PC-9 (cell line): ENCODE measurements around the gene DXO. TPM values are rescaled to one million over a fixed set of nuclear protein-coding genes. Genes with fewer than 3 reads are reported as not detected.
"Not testable (repeated sequence)": the region's sequence is repeated elsewhere in the genome, so short reads cannot be mapped to it uniquely, and the experiment has no call there.

Experiments used
- BruUV-seq: library from RNA; stranded (reverse); fragments of 400-500 nt; replicated peaks from 2 replicates; lab custom pipeline; 2021; lab: Mats Ljungman, UMichigan
- CTCF ChIA-PET: fragments of 300-600 bp; sonication (Branson Sonifier 250); formaldehyde crosslinking; loops from one replicate; lab custom pipeline; 2022; ENCODE audit warnings: antibody characterized with exemption; lab: Charles Lee
- POLR2A ChIA-PET: fragments of 300-600 bp; sonication (Branson Sonifier 250); formaldehyde crosslinking; loops from one replicate; lab custom pipeline; 2022; ENCODE audit warnings: antibody characterized with exemption; ENCODE audit not compliant: unreplicated experiment; lab: Charles Lee
- DNase-seq, 2 experiments: peaks; one replicate each; pipeline versions ENCODE4 v3.0.0 to v3.0.0-alpha.2; 2015 to 2022; ENCODE audit warnings: mixed read lengths in 1 of 2
- H2AFZ ChIP-seq: fragments of 200-600 bp; sonication (generic); 2 replicates; pipeline ENCODE4 v1.8.1; 2017; ENCODE audit warnings: antibody characterized with exemption
- H3F3A ChIP-seq: fragments of 200-600 bp; sonication (generic); 2 replicates; pipeline ENCODE4 v1.8.1; 2017; ENCODE audit warnings: antibody characterized with exemption, mild to moderate bottlenecking, low read depth; ENCODE audit not compliant: insufficient read depth
- H3K27ac ChIP-seq: fragments of 200-600 bp; sonication (generic); 2 replicates; pipeline ENCODE4 v1.6.1; 2016; ENCODE audit warnings: mixed run types
- H3K27me3 ChIP-seq: fragments of 200-600 bp; sonication (generic); 2 replicates; pipeline ENCODE4 v1.6.1; 2016; ENCODE audit warnings: low read depth, mixed run types; ENCODE audit not compliant: insufficient read depth
- H3K36me3 ChIP-seq: fragments of 200-600 bp; sonication (generic); 2 replicates; pipeline ENCODE4 v1.6.1; 2016; ENCODE audit warnings: low read depth, mixed run types
- H3K4me1 ChIP-seq: fragments of 200-600 bp; sonication (generic); replicated peaks from 2 replicates; pipeline ENCODE4 v1.6.1; 2016; ENCODE audit warnings: mixed run types; ENCODE audit not compliant: insufficient read depth
- H3K4me2 ChIP-seq: fragments of 200-600 bp; sonication (generic); 2 replicates; pipeline ENCODE4 v1.6.1; 2017; ENCODE audit warnings: mixed run types
- H3K4me3 ChIP-seq: fragments of 200-600 bp; sonication (generic); 2 replicates; pipeline ENCODE4 v1.6.1; 2016; ENCODE audit warnings: mixed run types
- H3K79me2 ChIP-seq: fragments of 200-600 bp; sonication (generic); 2 replicates; pipeline ENCODE4 v1.6.1; 2017; ENCODE audit warnings: low read depth, mixed run types
- H3K9me2 ChIP-seq: fragments of 200-600 bp; sonication (generic); 2 replicates; pipeline ENCODE4 v1.8.1; 2017; ENCODE audit warnings: mild to moderate bottlenecking; ENCODE audit not compliant: insufficient read depth
- H3K9me3 ChIP-seq: fragments of 200-600 bp; sonication (generic); 2 replicates; pipeline ENCODE4 v1.8.1; 2016; ENCODE audit warnings: low read depth; ENCODE audit not compliant: insufficient read depth
- H4K20me1 ChIP-seq: fragments of 200-600 bp; sonication (generic); 2 replicates; pipeline ENCODE4 v1.8.1; 2017; ENCODE audit not compliant: insufficient read depth
- EZH2 ChIP-seq: fragments of 200-600 bp; sonication (generic); IDR thresholded peaks from 2 replicates; pipeline ENCODE4 v1.8.0; 2017; ENCODE audit warnings: antibody characterized with exemption, low read depth
- intact Hi-C: fragments of 100-400 bp; cut with micrococcal nuclease; formaldehyde crosslinking; loops from one replicate; pipeline ENCODE4 v1.10.0; 2022; ENCODE audit not compliant: unreplicated experiment
- total RNA-seq: library from RNA; stranded (reverse); gene quantifications from 2 replicates; pipeline ENCODE4 v1.2.3, GENCODE V29; 2021
- TF ChIP-seq, protein P1 (sequence below): fragments of 200-600 bp; sonication (generic); conservative IDR thresholded peaks from 2 replicates; pipeline ENCODE4 v1.6.1; 2017; ENCODE audit warnings: mixed run types, antibody characterized with exemption, mild to moderate bottlenecking, moderate library complexity

The DXO gene
- total RNA-seq, 1 experiment from 2014 or later: 24.5 TPM

DNA sequence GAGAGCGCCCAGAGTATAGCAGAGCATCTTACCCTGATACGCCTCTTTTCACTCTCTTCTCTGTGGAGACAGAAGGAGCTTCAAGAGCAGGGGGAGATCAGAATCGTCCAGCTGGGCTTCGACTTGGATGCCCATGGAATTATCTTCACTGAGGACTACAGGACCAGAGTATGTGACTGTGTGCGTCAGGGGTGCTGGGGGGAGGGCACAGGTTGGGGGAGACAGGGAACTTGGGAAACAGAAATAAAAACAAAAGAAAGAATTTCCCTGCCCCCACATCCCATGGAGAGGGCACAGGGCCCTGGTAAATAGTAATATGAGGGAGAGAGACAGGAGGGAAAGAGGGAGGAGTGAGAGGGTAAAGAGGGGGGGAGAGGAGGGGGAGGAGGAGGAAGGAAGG is 6.9 kb upstream of the DXO start:
- intact Hi-C loops: no loop called here
- Histone ChIP-seq H3K4me2 (no peak overlapping the region), H2AFZ (no peak overlapping the region), H3K27me3 (no peaks in the 10 kb centered on the region), H3K79me2 (peaks cover 13% of the 10 kb centered on the region), H3K36me3 (no peaks in the 10 kb centered on the region), H3K4me3 (no peak overlapping the region), H3K4me1 (0 out of 2 replicates have a peak, but pooled peaks cover under 1% of the 10 kb centered on the region), H3K27ac (no peak overlapping the region), H3K9me2 (no peaks in the 10 kb centered on the region), H3K9me3 (no peaks in the 10 kb centered on the region), H4K20me1 (no peaks in the 10 kb centered on the region), H3F3A (no peaks in the 10 kb centered on the region; the same call in 1 of the 2 replicates)
- no peak for TF ChIP-seq EZH2
- TF ChIP-seq, protein P1, sequence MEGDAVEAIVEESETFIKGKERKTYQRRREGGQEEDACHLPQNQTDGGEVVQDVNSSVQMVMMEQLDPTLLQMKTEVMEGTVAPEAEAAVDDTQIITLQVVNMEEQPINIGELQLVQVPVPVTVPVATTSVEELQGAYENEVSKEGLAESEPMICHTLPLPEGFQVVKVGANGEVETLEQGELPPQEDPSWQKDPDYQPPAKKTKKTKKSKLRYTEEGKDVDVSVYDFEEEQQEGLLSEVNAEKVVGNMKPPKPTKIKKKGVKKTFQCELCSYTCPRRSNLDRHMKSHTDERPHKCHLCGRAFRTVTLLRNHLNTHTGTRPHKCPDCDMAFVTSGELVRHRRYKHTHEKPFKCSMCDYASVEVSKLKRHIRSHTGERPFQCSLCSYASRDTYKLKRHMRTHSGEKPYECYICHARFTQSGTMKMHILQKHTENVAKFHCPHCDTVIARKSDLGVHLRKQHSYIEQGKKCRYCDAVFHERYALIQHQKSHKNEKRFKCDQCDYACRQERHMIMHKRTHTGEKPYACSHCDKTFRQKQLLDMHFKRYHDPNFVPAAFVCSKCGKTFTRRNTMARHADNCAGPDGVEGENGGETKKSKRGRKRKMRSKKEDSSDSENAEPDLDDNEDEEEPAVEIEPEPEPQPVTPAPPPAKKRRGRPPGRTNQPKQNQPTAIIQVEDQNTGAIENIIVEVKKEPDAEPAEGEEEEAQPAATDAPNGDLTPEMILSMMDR: no peak
- no peak for DNase-seq
- CTCF ChIA-PET: no interaction called here
- BruUV-seq: no TSS peak
- POLR2A ChIA-PET: no interaction called here

DNA sequence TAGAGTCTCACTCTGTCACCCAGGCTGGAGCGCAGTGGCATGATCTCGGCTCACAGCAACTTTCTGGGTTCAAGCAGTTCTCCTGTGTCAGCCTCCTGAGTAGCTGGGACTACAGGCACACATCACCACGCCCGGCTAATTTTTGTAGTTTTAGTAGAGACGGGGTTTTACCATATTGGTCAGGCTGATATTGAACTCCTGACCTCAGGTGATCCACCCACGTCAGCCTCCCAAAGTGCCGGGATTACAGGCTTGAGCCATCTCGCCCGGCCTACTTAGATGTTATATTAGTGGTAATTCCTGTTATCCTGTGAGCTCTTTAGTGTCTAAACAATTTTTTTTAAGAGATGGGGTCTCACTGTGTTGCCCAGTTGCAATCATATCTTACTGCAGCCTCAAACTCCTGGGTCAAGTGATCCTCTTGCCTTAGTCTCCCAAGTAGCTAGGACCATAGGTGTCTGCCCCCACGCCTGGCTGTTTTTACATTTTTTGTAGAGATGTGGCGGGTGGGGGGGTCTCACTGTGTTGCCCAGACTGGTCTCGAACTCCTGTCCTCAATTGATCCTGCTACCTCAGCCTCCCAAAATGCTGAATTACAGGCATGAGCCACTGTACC is 6.0 kb upstream of the DXO start:
- peaks cover 22% of the 10 kb centered on the region for H3K79me2 ChIP-seq
- peaks cover 8% of the 10 kb centered on the region; the same call in 1 of the 2 replicates for H3F3A ChIP-seq
- DNase-seq: no peak
- H3K4me1 ChIP-seq: peaks cover 9% of the 10 kb centered on the region
- BruUV-seq: no TSS peak
- no peak overlapping the region for H3K27ac ChIP-seq
- no peaks in the 10 kb centered on the region for H3K9me2 ChIP-seq
- no peak overlapping the region for H2AFZ ChIP-seq
- H3K4me3 ChIP-seq: no peak overlapping the region
- POLR2A ChIA-PET: no interaction called here
- intact Hi-C loops: no loop called here
- no peaks in the 10 kb centered on the region for H4K20me1 ChIP-seq
- TF ChIP-seq, protein P1: no peak
- no peak for TF ChIP-seq EZH2
- CTCF ChIA-PET: no interaction called here
- no peaks in the 10 kb centered on the region for H3K36me3 ChIP-seq
- H3K27me3 ChIP-seq: no peaks in the 10 kb centered on the region
- no peak overlapping the region for H3K4me2 ChIP-seq
- H3K9me3 ChIP-seq: no peaks in the 10 kb centered on the region

DNA sequence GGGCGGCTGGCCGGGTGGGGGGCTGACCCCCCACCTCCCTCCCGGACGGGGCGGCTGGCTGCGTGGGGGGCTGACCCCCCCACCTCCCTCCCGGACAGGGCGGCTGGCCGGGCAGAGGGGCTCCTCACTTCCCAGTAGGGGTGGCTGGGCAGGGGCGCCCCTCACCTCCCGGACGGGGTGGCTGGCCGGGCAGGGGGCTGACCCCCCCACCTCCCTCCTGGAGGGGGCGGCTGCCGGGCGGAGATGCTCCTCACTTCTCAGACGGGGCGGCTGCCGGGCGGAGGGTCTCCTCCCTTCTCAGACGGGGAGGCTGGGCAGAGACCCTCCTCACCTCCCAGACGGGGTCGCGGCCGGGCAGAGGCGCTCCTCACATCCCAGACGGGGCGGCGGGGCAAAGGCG is 4.1 kb upstream of the DXO start:
- H3K79me2 ChIP-seq: peaks cover 33% of the 10 kb centered on the region
- H3K27ac ChIP-seq, H3K36me3 ChIP-seq, H4K20me1 ChIP-seq, DNase-seq, H3K9me3 ChIP-seq, H2AFZ ChIP-seq, H3K4me1 ChIP-seq, H3K9me2 ChIP-seq, H3K4me3 ChIP-seq, H3K27me3 ChIP-seq, intact Hi-C loops, POLR2A ChIA-PET, CTCF ChIA-PET, H3K4me2 ChIP-seq, BruUV-seq: not testable (repeated sequence)
- peaks cover 15% of the 10 kb centered on the region for H3F3A ChIP-seq
